Activated CD4-positive, alpha-beta T cell treated with anti-CD3 and anti-CD28 coated beads, Interleukin-2, amount 50 U/mL, for 24 hours (primary cell): Measurements from ENCODE around the gene FLCN.
"Not testable (repeated sequence)": the region's sequence is repeated elsewhere in the genome, so short reads cannot be mapped to it uniquely, and the experiment has no call there.

Experiments used
- DNase-seq, 2 donors: peaks; one replicate each; pipeline ENCODE4 v3.0.0-alpha.2; 2020; ENCODE audit warnings: low read depth in 1 of 2, low spot score in 1 of 2

The FLCN gene

GRCh38 chr17:17214646-17215436, 22.1 kb downstream of the FLCN start:
- no peak for DNase-seq

- no peak for DNase-seq
Measured at GRCh38 chr17:17213775-17214174, 23.2 kb downstream of the FLCN start.

- no peak for DNase-seq
Measured at GRCh38 chr17:17207998-17208397, 29.0 kb downstream of the FLCN start.

GRCh38 chr17:17206913-17207335, 30.0 kb downstream of the FLCN start:
- no peak for DNase-seq

GRCh38 chr17:17206124-17206912, 30.6 kb downstream of the FLCN start, which contains the start of gene PLD6:
Gene PLD6, minus strand, starts transcription at chr17:17206333. Its CDS starts 47 bp downstream, at chr17:17206286.
- DNase-seq: peak; percentile 84 to 85

GRCh38 chr17:17205368-17206123, 31.4 kb downstream of the FLCN start:
- peak; percentile 33 to 38 for DNase-seq

- DNase-seq: no peak
Measured at GRCh38 chr17:17204635-17205231, 32.2 kb downstream of the FLCN start.

GRCh38 chr17:17204041-17204591, 32.9 kb downstream of the FLCN start:
- DNase-seq: no peak

GRCh38 chr17:17203173-17203730, 33.7 kb downstream of the FLCN start:
- DNase-seq: no peak

- DNase-seq: no peak
Measured at GRCh38 chr17:17201907-17202306, 35.1 kb downstream of the FLCN start.

- DNase-seq: no peak
Measured at GRCh38 chr17:17201271-17201670, 35.7 kb downstream of the FLCN start.

- DNase-seq: no peak
Measured at GRCh38 chr17:17200831-17201230, 36.1 kb downstream of the FLCN start.

GRCh38 chr17:17200311-17200710, 36.7 kb downstream of the FLCN start:
- no peak for DNase-seq

GRCh38 chr17:17198281-17198680, 38.7 kb downstream of the FLCN start:
- DNase-seq: no peak

- DNase-seq: no peak
Measured at GRCh38 chr17:17196776-17197175, 40.2 kb downstream of the FLCN start.

- DNase-seq: not testable (repeated sequence)
Measured at GRCh38 chr17:17195466-17195865, 41.5 kb downstream of the FLCN start.

- DNase-seq: no peak
Measured at GRCh38 chr17:17191961-17192381, 45.0 kb downstream of the FLCN start.

GRCh38 chr17:17191346-17191792, 45.6 kb downstream of the FLCN start:
- DNase-seq: no peak

GRCh38 chr17:17190188-17190587, 46.8 kb downstream of the FLCN start:
- DNase-seq: no peak

- no peak for DNase-seq
Measured at GRCh38 chr17:17189559-17189958, 47.4 kb downstream of the FLCN start.
